A549 treated with GW870086 at 1 μM for 4 hours (cell line): ENCODE results near the gene CCL19. TPM values are rescaled to one million over a fixed set of nuclear protein-coding genes. Genes with fewer than 3 reads are reported as not detected.

ENCODE experiments used
- total RNA-seq: library from RNA; stranded (reverse); fragments of 200-300 nt; extraction: Qiagen RNA extraction; gene quantifications from 5 replicates; pipeline ENCODE4 v1.2.3, GENCODE V29; 2022; ENCODE audit warnings: low read depth

The CCL19 gene
- not detected in 5 replicates for total RNA-seq

DNA sequence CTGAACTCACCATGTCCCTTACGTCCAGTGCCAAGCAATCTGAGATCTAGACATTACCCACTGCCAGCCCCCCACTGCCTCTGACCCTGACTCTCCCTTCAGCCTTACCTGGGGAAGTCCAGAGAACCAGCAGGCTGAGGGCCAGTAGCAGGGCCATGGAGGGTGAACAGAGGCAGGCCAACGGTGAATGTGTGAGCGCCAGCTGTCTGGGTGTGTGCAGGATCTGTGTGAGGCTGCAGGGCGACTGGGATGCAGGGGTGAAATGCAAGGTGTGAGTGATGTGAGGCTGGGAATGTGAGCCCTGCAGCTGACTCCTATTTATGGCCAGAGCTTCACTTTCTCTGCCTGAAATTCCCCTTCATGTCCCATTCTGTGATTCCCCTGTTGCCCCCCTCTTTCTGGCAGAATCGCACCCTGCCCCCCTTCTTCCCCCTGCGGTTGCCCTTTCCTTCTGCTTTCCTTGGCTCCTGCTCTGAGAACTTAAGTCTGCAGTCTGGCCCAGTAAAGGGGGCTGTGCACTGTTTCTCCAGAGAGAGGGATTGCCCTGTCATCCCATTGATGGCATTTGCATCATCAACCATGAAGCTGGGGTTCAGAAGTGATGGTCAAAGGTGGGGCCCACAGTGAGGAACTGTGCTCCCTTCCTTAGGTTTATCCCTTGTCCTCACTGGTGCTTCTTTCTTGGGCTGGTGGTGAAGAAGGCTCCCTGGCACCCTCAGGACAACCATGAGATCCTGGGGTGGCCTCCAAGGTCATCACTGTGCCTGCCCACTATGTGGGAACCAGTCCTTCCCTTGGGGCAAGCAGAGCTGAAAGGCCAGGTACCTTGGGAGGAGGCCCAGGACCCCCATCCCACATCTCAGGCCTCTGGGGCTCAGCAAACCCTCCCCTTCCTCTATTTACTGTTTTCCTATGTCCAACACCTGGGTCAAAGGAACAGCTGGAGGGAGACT is at the start of gene CCL19:
TSS of gene CCL19 (minus strand) at position 294 of the 953 bp plus-strand sequence. CDS start at position 157, 137 bp downstream.

DNA sequence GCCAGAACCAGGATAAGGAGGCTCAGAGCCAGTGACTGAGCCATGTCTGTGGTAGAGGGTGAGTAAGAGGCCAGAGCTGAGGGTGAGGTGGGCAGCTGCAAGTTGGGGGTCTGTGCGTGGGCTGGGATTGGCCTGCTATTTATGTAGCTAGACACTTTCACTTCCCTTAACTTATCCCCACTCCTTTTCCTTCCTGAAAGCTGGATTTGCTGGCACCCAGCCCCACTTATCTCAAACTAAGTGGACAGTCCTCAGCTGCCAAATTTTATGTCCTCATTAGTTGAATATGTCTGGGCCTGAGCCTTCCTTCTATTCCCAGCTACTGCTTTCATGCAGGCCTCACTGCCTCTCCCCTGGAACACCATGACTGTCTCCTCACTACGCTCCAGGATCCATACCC is 18.9 kb upstream of the CCL19 start, which contains the start of gene CCL21:
TSS of gene CCL21 (minus strand) at position 114 of the 400 bp plus-strand sequence. CDS start at position 44, 70 bp downstream.

DNA sequence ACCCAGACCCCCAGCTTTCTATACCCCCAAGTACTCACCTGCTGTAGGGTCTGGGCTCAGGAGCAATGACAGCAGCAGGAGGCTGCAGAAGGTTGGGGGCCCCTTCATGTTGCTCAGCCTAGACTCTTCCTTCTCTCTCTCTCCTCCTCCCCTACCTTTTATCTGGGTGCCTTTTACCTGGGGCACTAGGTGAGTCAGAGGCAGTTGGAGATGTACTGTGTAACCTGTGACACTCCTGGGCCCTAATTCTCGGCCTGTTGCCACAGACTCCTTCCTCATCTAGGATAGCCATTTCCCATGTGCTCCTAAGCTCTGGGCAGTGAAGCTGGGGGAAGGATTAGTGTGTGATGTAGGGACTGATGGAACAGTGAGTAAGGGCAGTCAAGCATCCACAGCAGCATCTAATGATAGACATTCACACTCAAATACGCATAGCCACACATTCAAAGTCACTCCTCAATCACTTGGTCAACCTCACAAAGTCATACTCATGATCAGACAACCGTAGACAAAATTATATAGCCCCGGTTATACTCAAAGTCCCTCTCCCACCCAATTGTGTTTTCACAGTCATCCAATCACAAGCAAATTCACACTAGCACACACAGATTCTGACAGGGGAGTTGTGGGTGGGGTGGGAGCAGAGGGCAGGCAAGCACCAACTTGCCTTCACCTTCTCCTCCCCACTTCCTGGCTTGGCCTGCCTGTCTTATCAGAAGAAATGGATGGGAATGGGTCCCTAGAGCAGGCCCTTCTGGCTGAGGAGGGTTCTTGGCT is 28.4 kb downstream of the CCL19 start, which contains the start of gene CCL27:
TSS of gene CCL27 (minus strand) at position 132 of the 777 bp plus-strand sequence. CDS start at position 108, 24 bp downstream.

DNA sequence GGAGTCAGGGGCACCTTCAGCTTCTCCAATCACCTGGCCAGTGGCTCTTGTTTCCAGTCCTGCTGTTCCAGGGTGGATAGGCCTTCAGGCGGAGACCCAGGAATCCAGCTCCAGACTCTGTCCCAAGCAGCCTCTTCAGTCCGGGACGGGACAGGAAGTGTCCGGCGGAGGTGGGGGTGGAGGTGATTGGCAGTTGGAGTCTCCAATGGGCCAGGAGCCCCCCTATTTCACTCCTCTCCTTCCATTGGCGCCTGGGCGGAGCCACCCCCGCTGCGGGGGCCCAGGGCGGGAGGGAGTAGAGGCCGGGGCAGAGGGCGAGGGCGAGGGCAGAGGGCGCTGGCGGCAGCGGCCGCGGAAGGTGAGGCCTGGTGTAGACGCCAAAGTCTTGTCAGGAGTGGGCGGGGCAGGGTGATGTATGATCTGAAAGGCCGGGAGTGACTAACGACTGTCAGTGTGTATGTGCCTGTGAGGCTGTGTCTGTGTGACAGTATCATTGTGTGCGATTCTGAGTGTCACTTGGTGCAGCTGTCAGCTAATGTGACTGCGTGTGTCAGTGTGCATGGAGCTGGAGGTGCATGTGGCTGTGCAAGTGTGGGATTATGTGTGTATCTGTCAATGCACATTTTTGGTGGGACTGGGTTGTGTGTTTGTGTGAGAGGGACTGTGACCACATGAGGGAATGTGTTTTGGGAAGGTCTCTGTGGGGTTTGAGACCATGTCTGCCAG is 39.0 kb downstream of the CCL19 start, which contains the start of gene IL11RA:
TSS of gene IL11RA (plus strand) at position 310 of the 726 bp plus-strand sequence. CDS start 3,033 bp downstream, outside the sequence.

GRCh38 chr9:34646211-34647083 is 44.6 kb downstream of the CCL19 start, which contains the start of gene GALT:
Gene GALT, plus strand, starts transcription at chr9:34646675. Its CDS starts 30 bp downstream, at chr9:34646705.

Other genes with a start within 250 kb of the CCL19 start
- gene FAM219A, start 232.7 kb downstream of the CCL19 start, total RNA-seq: 14.8 to 18.2 TPM (median 17.1 TPM) in 5 replicates
- 0.17 to 0.65 TPM (median 0.25 TPM) in 5 replicates for gene DNAI1, start 232.5 kb downstream of the CCL19 start, total RNA-seq
- gene ENHO, start 168.3 kb downstream of the CCL19 start, total RNA-seq: 0.88 to 2.9 TPM (median 2.0 TPM) in 5 replicates
- 0.10 to 0.24 TPM (median 0.12 TPM) in 3 of 5 replicates, not detected in the others for gene CNTFR, start 101.6 kb downstream of the CCL19 start, total RNA-seq
- gene RPP25L, start 79.2 kb downstream of the CCL19 start, total RNA-seq: 40.9 to 44.7 TPM (median 43.1 TPM) in 5 replicates
- 104 to 115 TPM (median 110 TPM) in 5 replicates for gene DCTN3, start 70.8 kb downstream of the CCL19 start, total RNA-seq
- 0.15 to 0.41 TPM (median 0.21 TPM) in 4 of 5 replicates, not detected in the other for gene ARID3C, start 62.2 kb downstream of the CCL19 start, total RNA-seq
- gene SIGMAR1, start 53.5 kb downstream of the CCL19 start, total RNA-seq: 158 to 188 TPM (median 185 TPM) in 5 replicates
- 15.3 to 18.8 TPM (median 16.8 TPM) in 5 replicates for gene GALT, start 44.6 kb downstream of the CCL19 start, total RNA-seq
- gene IL11RA, start 39.1 kb downstream of the CCL19 start, total RNA-seq: 5.2 to 7.0 TPM (median 5.7 TPM) in 5 replicates
- gene CCL27, start 28.6 kb downstream of the CCL19 start, total RNA-seq: 0.19 TPM in 1 of 5 replicates, not detected in the others
- gene CCL21, start 18.9 kb upstream of the CCL19 start, total RNA-seq: not detected in 5 replicates